Measurements from ENCODE around the gene PROX2. TPM values are rescaled to one million over a fixed set of nuclear protein-coding genes. Genes with fewer than 3 reads are reported as not detected.

Gene PROX2
- total RNA-seq, 6 experiments from 2014 or later = not detected

DNA sequence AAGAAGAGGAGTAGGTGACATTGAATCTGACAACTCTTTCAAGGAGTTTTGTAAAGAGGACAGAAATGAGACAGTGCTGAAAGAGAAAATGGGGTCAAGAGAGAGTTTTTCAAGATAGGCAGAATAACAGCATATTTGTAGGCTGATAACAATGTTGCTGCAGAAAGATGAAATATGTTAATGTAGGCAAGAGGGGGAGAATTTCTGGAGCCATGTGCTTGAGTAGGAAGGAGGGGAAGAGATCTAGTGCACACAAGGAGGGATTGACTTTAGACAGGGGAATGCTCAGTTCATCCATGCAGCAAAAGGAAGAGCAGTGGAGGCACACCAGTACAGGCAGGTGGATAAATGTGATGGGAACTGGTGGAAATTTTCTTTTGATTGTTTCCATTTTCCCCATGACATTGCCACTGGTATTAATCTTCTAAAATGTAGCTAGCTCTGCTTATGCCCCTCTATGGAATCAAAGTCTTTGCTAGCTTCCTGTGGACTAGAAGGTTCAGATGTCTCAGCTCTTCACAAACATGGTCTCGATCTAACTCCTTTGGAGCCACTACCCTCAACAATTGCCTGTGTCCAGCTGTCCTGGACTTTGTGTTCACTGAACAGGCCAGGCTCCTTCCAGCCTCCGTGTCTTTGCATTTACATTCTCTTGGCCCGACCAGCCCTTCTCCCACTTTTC, 9.1 kb downstream of the PROX2 start:
- Histone ChIP-seq H3K27me3 (no peaks in the 10 kb centered on the region), H3K4me1 (no peaks in the 10 kb centered on the region), H3K4me3 (no peak overlapping the region), H3K9me3 (no peaks in the 10 kb centered on the region), H3K36me3 (no peaks in the 10 kb centered on the region), H3K27ac (no peak overlapping the region)
- intact Hi-C loops (cut with DNase I) = no loop called here
- TF ChIP-seq, protein P1, sequence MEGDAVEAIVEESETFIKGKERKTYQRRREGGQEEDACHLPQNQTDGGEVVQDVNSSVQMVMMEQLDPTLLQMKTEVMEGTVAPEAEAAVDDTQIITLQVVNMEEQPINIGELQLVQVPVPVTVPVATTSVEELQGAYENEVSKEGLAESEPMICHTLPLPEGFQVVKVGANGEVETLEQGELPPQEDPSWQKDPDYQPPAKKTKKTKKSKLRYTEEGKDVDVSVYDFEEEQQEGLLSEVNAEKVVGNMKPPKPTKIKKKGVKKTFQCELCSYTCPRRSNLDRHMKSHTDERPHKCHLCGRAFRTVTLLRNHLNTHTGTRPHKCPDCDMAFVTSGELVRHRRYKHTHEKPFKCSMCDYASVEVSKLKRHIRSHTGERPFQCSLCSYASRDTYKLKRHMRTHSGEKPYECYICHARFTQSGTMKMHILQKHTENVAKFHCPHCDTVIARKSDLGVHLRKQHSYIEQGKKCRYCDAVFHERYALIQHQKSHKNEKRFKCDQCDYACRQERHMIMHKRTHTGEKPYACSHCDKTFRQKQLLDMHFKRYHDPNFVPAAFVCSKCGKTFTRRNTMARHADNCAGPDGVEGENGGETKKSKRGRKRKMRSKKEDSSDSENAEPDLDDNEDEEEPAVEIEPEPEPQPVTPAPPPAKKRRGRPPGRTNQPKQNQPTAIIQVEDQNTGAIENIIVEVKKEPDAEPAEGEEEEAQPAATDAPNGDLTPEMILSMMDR (IDR thresholded peaks at IDR 0.05) = no peak
- no peak for TF ChIP-seq POLR2A (IDR thresholded peaks at IDR 0.05)
- ATAC-seq (no peak), DNase-seq (no peak)
- 86% methylated on average over 3 of the region's 3 CpGs for WGBS (ENCODE audit: insufficient coverage, low coverage, low lambda C conversion rate, missing lambda C conversion rate)

DNA sequence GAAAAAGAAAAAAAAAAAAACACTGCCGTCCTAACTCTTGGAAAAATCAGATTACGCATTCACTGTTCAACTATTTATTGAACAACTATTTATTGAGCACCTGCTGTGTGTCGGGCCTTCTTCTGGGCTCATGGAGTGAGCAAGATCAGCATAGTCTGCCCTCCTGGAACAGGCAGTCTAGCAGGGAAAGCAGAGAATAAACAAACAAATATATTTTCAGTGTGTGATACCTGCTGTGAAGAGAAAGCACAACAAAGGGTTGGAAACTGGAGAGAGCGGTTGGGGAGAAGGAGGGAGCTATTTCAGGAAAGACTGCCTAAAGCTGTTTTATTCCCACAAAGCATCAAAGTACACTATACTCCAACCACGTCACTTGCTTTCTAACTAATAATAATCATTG, 10.8 kb downstream of the PROX2 start:
- Histone ChIP-seq H3K27ac (no peak overlapping the region), H3K27me3 (no peaks in the 10 kb centered on the region), H3K9me3 (no peaks in the 10 kb centered on the region), H3K36me3 (no peaks in the 10 kb centered on the region), H3K4me1 (no peaks in the 10 kb centered on the region), H3K4me3 (no peak overlapping the region)
- DNase-seq = no peak
- intact Hi-C loops (cut with DNase I) = no loop called here
- 81% methylated on average over 4 of the region's 5 CpGs for WGBS (ENCODE audit: insufficient coverage, low coverage, low lambda C conversion rate, missing lambda C conversion rate)
- ATAC-seq = no peak
- TF ChIP-seq, protein P1 (IDR thresholded peaks at IDR 0.05) = no peak

DNA sequence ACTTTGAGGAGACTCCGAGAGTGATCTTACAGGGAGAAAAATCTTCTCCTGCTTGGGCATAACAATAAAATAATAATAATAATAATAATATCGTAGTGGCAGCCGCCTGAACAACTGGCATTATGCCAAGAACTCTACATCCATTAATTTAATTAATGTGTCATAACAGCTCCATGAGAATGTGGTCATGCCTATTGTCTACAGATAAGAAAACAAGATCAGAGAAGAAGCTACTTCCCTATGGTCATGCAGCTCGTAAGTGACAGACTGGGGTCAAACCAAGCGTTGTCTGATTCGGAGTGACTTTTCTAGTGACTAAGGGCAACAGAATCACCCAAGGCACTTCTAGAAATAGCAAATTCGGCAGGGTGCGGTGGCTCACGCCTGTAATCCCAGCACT, 11.7 kb downstream of the PROX2 start:
- Histone ChIP-seq H3K4me3 (no peak overlapping the region), H3K9me3 (no peaks in the 10 kb centered on the region), H3K36me3 (no peaks in the 10 kb centered on the region), H3K27me3 (no peaks in the 10 kb centered on the region), H3K27ac (no peak overlapping the region), H3K4me1 (no peaks in the 10 kb centered on the region)
- ATAC-seq (no peak), DNase-seq (no peak)
- intact Hi-C loops (cut with DNase I) = loop anchor here (5.0 kb wide), 1 partner anchor 43 kb away; no protein-coding TSS in a partner anchor
- WGBS (ENCODE audit: insufficient coverage, low coverage, low lambda C conversion rate, missing lambda C conversion rate) = 48% methylated on average over 3 of the region's 9 CpGs
- TF ChIP-seq POLR2A (IDR thresholded peaks at IDR 0.05) = no peak
- TF ChIP-seq, protein P1 (IDR thresholded peaks at IDR 0.05) = no peak

DNA sequence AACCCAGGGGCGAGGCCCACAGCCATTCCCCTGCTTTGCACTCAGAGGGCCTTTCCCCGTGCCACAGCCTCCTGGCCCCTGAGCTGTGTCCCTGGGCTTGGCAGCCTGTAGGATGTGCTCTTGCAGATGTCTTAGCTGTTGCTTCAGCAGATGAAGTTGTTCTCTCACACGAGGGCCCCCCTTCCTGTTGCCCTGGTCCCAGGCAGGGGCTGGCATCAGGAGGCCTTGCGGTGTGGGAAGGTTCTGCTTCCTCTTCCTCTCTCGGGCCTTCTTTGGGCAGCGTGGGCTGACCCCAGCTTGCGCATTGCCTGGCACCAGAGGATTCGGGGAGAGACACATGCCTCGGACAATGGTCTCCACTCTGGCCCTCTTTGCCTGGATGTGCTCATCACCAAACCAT, 12.7 kb downstream of the PROX2 start:
- WGBS (ENCODE audit: insufficient coverage, low coverage, low lambda C conversion rate, missing lambda C conversion rate) = 55% methylated on average over 3 of the region's 9 CpGs

More for the DNA sequence above, 12.7 kb downstream of the PROX2 start:
- no peak for DNase-seq
- peak in 3 of 4 donors; percentile 11 to 21 (median 13) for ATAC-seq
- H3K36me3 ChIP-seq = no peaks in the 10 kb centered on the region
- H3K27me3 ChIP-seq = no peaks in the 10 kb centered on the region
- no peak overlapping the region for H3K27ac ChIP-seq
- no peak overlapping the region for H3K4me3 ChIP-seq
- no peaks in the 10 kb centered on the region for H3K4me1 ChIP-seq
- no peak for TF ChIP-seq POLR2A (IDR thresholded peaks at IDR 0.05)
- TF ChIP-seq, protein P1 (IDR thresholded peaks at IDR 0.05) = no peak
- intact Hi-C loops (cut with DNase I) = loop anchor here (5.0 kb wide), 1 partner anchor 44 kb away; no protein-coding TSS in a partner anchor
- no peaks in the 10 kb centered on the region for H3K9me3 ChIP-seq
